K562 (cell line): ENCODE results near the gene PRSS8. TPM values are rescaled to one million over a fixed set of nuclear protein-coding genes. Genes with fewer than 3 reads are reported as not detected.

Source experiments
- ARID3A ChIP-seq: IDR thresholded peaks from 2 replicates; pipeline ENCODE4 v1.6.1; 2012; ENCODE audit warnings: low read depth, low read length, improper control_type of control experiment, borderline replicate concordance
- CBFA2T3 ChIP-seq: fragments of 450-650 bp; IDR thresholded peaks from 2 replicates; pipeline ENCODE4 v1.6.1; 2017
- KLF1 ChIP-seq: fragments of 450-650 bp; IDR thresholded peaks from 2 replicates; pipeline ENCODE4 v1.6.1; 2016; ENCODE audit warnings: missing genetic modification characterization, missing compliant biosample characterization
- LEF1 ChIP-seq: fragments of 450-650 bp; IDR thresholded peaks from 2 replicates; pipeline ENCODE4 v1.6.1; 2016; ENCODE audit warnings: mild to moderate bottlenecking
- MYBL2 ChIP-seq, 2 experiments: fragments of 450-650 bp in 1 of 2; sonication (generic) in 1 of 2; formaldehyde crosslinking in 1 of 2; IDR thresholded peaks; 2 replicates each; pipeline versions ENCODE4 v1.6.1 to v1.8.1; 2017 to 2022; ENCODE audit warnings: borderline replicate concordance in 1 of 2, inconsistent platforms in 1 of 2, low read depth in 1 of 2, mild to moderate bottlenecking in 1 of 2, missing genetic modification reagents in 1 of 2, moderate library complexity in 1 of 2
- POLR2G ChIP-seq: fragments of 200-400 bp; formaldehyde crosslinking; IDR thresholded peaks from 2 replicates; pipeline ENCODE4 v1.6.1; 2017; ENCODE audit warnings: low read depth, mild to moderate bottlenecking, antibody characterized with exemption, low read length, moderate library complexity
- SMAD2 ChIP-seq: fragments of 150-350 bp; IDR thresholded peaks from 2 replicates; pipeline ENCODE4 v1.6.1; 2014; ENCODE audit warnings: low read depth, mild to moderate bottlenecking, low read length
- ZNF253 ChIP-seq: fragments of 250-450 bp; sonication (Bioruptor Pico); conservative IDR thresholded peaks from 2 replicates; pipeline ENCODE4 v1.6.1; 2021; ENCODE audit warnings: mild to moderate bottlenecking
- ZNF347 ChIP-seq: fragments of 450-650 bp; formaldehyde crosslinking; IDR thresholded peaks from 2 replicates; pipeline ENCODE4 v1.4.0; 2020; ENCODE audit warnings: low read depth, mild to moderate bottlenecking, moderate library complexity
- ZNF778 ChIP-seq: fragments of 450-650 bp; formaldehyde crosslinking; IDR thresholded peaks from 2 replicates; pipeline ENCODE4 v1.4.0; 2020; ENCODE audit warnings: mild to moderate bottlenecking, moderate library complexity
- polyA plus RNA-seq, 8 experiments: library from polyadenylated mRNA; depleted of rRNA in 4 of 8; stranded (reverse) in 5 of 8; unstranded in 3 of 8; fragments of >200 nt; fragmentation: Nextera tagmentation in 2 of 8; fragmentation: Illumina TruSeq in 1 of 8; extraction: Ambion mirVana in 2 of 8; extraction: Trizol in 1 of 8; gene quantifications; 2 replicates each; pipeline versions ENCODE4 v1.2.1 to v1.2.3, GENCODE V29; 2011 to 2014; ENCODE audit warnings: inconsistent platforms in 1 of 8, missing spikeins in 1 of 8
- total RNA-seq, 7 experiments: library from RNA; depleted of rRNA in 6 of 7; stranded (reverse); fragments of >200 nt in 6 of 7; fragmentation: Illumina TruSeq in 2 of 7; extraction: Trizol in 2 of 7; gene quantifications; 2 replicates each; pipeline versions ENCODE4 v1.2.1 to v1.2.3, GENCODE V29; 2011 to 2021; ENCODE audit warnings: low replicate concordance in 1 of 7
- TF ChIP-seq, protein P1 (sequence below): sonication (generic); formaldehyde crosslinking; IDR thresholded peaks from 2 replicates; pipeline ENCODE4 v1.8.0; 2023; ENCODE audit warnings: mild to moderate bottlenecking, missing genetic modification reagents
- TF ChIP-seq, protein P2 (sequence below): fragments of 250-450 bp; sonication (Bioruptor Pico); IDR thresholded peaks from 2 replicates; pipeline ENCODE4 v1.5.1; 2021; ENCODE audit warnings: mild to moderate bottlenecking
- TF ChIP-seq, protein P3 (sequence below): fragments of 450-650 bp; formaldehyde crosslinking; IDR thresholded peaks from 2 replicates; pipeline ENCODE4 v1.4.0; 2020; ENCODE audit warnings: mild to moderate bottlenecking
- TF ChIP-seq, protein P4 (sequence below): sonication (generic); formaldehyde crosslinking; IDR thresholded peaks from 2 replicates; pipeline ENCODE4 v1.8.1; 2023; ENCODE audit warnings: mild to moderate bottlenecking, missing genetic modification reagents
- TF ChIP-seq, protein P5 (sequence below): IDR thresholded peaks from 2 replicates; pipeline ENCODE4 v1.6.1; 2011; ENCODE audit warnings: borderline replicate concordance, low read depth, mild to moderate bottlenecking, moderate library complexity, low read length; ENCODE audit not compliant: insufficient read depth, poor library complexity, severe bottlenecking

The PRSS8 gene
- total and polyA plus RNA-seq, 9 of the 15 experiments (the other 6 are each of a cell fraction or from before 2014, with no cell fraction given): 0.25 to 3.9 (median 1.3) TPM; not detected in 1

- no peak; the same call in 1 of the 2 replicates for TF ChIP-seq POLR2G
- TF ChIP-seq, protein P1, sequence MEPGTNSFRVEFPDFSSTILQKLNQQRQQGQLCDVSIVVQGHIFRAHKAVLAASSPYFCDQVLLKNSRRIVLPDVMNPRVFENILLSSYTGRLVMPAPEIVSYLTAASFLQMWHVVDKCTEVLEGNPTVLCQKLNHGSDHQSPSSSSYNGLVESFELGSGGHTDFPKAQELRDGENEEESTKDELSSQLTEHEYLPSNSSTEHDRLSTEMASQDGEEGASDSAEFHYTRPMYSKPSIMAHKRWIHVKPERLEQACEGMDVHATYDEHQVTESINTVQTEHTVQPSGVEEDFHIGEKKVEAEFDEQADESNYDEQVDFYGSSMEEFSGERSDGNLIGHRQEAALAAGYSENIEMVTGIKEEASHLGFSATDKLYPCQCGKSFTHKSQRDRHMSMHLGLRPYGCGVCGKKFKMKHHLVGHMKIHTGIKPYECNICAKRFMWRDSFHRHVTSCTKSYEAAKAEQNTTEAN (CRISPR knock-in tag): no peak
- no peak for TF ChIP-seq ZNF778 (CRISPR knock-in tag)
- TF ChIP-seq ZNF253 (CRISPR knock-in tag): no peak
- no peak for TF ChIP-seq MYBL2 (IDR thresholded peaks at IDR 0.05; ENCODE audit: low read depth)
- no peak for TF ChIP-seq MYBL2 (CRISPR knock-in tag; IDR thresholded peaks at IDR 0.05; ENCODE audit: borderline replicate concordance)
- TF ChIP-seq, protein P2, sequence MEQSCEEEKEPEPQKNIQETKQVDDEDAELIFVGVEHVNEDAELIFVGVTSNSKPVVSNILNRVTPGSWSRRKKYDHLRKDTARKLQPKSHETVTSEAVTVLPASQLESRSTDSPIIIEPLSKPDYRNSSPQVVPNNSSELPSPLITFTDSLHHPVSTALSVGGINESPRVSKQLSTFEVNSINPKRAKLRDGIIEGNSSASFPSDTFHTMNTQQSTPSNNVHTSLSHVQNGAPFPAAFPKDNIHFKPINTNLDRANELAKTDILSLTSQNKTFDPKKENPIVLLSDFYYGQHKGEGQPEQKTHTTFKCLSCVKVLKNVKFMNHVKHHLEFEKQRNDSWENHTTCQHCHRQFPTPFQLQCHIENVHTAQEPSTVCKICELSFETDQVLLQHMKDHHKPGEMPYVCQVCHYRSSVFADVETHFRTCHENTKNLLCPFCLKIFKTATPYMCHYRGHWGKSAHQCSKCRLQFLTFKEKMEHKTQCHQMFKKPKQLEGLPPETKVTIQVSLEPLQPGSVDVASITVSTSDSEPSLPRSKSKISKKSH: no peak
- no peak for TF ChIP-seq SMAD2
- TF ChIP-seq LEF1: 0 out of 2 replicates have a peak, but pooled peaks have one; percentile 53
- no peak for TF ChIP-seq KLF1
- TF ChIP-seq, protein P3, sequence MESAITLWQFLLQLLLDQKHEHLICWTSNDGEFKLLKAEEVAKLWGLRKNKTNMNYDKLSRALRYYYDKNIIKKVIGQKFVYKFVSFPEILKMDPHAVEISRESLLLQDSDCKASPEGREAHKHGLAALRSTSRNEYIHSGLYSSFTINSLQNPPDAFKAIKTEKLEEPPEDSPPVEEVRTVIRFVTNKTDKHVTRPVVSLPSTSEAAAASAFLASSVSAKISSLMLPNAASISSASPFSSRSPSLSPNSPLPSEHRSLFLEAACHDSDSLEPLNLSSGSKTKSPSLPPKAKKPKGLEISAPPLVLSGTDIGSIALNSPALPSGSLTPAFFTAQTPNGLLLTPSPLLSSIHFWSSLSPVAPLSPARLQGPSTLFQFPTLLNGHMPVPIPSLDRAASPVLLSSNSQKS (CRISPR knock-in tag): no peak
- no peak for TF ChIP-seq ARID3A
- TF ChIP-seq, protein P4, sequence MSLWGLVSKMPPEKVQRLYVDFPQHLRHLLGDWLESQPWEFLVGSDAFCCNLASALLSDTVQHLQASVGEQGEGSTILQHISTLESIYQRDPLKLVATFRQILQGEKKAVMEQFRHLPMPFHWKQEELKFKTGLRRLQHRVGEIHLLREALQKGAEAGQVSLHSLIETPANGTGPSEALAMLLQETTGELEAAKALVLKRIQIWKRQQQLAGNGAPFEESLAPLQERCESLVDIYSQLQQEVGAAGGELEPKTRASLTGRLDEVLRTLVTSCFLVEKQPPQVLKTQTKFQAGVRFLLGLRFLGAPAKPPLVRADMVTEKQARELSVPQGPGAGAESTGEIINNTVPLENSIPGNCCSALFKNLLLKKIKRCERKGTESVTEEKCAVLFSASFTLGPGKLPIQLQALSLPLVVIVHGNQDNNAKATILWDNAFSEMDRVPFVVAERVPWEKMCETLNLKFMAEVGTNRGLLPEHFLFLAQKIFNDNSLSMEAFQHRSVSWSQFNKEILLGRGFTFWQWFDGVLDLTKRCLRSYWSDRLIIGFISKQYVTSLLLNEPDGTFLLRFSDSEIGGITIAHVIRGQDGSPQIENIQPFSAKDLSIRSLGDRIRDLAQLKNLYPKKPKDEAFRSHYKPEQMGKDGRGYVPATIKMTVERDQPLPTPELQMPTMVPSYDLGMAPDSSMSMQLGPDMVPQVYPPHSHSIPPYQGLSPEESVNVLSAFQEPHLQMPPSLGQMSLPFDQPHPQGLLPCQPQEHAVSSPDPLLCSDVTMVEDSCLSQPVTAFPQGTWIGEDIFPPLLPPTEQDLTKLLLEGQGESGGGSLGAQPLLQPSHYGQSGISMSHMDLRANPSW (CRISPR knock-in tag): no peak
- TF ChIP-seq, protein P5, sequence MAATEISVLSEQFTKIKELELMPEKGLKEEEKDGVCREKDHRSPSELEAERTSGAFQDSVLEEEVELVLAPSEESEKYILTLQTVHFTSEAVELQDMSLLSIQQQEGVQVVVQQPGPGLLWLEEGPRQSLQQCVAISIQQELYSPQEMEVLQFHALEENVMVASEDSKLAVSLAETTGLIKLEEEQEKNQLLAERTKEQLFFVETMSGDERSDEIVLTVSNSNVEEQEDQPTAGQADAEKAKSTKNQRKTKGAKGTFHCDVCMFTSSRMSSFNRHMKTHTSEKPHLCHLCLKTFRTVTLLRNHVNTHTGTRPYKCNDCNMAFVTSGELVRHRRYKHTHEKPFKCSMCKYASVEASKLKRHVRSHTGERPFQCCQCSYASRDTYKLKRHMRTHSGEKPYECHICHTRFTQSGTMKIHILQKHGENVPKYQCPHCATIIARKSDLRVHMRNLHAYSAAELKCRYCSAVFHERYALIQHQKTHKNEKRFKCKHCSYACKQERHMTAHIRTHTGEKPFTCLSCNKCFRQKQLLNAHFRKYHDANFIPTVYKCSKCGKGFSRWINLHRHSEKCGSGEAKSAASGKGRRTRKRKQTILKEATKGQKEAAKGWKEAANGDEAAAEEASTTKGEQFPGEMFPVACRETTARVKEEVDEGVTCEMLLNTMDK: no peak
- peak; percentile 74 for TF ChIP-seq CBFA2T3
- no peak for TF ChIP-seq ZNF347 (CRISPR knock-in tag)
These were observed 6.6 kb downstream of the PRSS8 start (continued) for GRCh38 chr16:31128711-31129567.
